LoVo (cell line): ENCODE data around the gene KCNQ1.

Source experiments
- DNase-seq: peaks from one replicate; pipeline ENCODE4 v3.0.0-alpha.2; 2016; ENCODE audit warnings: low spot score

The KCNQ1 gene, protein sequence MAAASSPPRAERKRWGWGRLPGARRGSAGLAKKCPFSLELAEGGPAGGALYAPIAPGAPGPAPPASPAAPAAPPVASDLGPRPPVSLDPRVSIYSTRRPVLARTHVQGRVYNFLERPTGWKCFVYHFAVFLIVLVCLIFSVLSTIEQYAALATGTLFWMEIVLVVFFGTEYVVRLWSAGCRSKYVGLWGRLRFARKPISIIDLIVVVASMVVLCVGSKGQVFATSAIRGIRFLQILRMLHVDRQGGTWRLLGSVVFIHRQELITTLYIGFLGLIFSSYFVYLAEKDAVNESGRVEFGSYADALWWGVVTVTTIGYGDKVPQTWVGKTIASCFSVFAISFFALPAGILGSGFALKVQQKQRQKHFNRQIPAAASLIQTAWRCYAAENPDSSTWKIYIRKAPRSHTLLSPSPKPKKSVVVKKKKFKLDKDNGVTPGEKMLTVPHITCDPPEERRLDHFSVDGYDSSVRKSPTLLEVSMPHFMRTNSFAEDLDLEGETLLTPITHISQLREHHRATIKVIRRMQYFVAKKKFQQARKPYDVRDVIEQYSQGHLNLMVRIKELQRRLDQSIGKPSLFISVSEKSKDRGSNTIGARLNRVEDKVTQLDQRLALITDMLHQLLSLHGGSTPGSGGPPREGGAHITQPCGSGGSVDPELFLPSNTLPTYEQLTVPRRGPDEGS

GRCh38 chr11:2444821-2445745 is at the start of gene KCNQ1:
Gene KCNQ1 (plus strand): TSS chr11:2445008. CDS start chr11:2445099, 91 bp downstream.
- DNase-seq: peak; percentile 77

DNA sequence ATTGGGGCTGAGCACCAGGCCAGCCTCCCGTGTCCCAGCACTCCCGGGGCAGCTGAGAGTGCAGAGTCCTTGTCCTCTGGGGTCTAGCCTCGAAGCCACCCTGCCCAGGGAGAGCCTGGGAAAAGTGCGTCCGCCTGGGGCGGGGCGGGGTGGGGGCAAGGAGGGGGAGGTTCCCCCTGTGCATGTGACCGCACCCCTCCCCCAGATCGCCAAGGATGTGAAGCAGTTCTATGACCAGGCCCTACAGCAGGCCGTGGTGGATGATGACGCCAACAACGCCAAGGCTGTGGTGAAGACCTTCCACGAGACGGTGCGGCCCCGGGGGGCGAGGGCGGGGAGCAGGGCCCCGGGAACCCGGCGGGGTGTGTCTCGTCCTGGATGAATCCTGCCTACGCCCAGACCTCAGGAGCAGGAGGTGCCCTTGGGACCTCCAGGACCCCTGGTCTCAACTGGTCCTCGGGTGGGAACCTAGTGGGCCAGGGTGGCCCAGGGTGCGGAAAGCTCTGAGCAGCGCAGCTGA is 49.5 kb upstream of the KCNQ1 start:
- DNase-seq: no peak

DNA sequence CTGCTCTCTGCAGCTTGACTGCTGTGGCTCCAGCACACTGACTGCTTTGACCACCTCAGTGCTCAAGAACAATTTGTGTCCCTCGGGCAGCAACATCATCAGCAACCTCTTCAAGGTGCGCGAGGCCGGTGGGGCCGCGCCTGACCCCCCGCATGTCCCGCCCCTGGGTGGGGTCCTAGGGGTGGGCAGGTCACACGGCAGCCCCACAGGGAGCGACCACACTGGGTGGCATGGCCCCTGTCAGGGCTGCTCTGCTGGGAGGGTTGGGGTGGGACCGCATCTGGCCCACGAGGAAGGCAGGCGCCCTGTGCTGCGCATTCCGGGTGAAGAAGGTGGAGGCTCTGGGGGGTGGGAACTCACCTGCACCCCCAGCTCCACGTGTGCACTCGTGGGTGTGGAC is 49.0 kb upstream of the KCNQ1 start:
- no peak for DNase-seq

DNA sequence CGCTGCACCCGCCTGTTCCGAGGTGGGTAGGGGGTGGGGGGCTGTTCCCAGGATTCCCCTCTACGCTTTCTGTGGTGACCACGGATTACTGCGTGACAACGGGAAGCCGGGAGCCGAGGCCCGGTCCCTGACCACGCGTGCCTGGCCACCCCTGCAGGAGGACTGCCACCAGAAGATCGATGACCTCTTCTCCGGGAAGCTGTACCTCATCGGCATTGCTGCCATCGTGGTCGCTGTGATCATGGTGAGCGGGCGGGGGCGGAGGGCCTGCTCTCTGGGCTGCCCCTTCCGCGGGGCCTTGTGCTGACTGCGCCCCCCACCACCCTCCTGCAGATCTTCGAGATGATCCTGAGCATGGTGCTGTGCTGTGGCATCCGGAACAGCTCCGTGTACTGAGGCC is 48.3 kb upstream of the KCNQ1 start:
- DNase-seq: no peak

GRCh38 chr11:2397005-2397404 is 47.8 kb upstream of the KCNQ1 start:
- no peak for DNase-seq

DNA sequence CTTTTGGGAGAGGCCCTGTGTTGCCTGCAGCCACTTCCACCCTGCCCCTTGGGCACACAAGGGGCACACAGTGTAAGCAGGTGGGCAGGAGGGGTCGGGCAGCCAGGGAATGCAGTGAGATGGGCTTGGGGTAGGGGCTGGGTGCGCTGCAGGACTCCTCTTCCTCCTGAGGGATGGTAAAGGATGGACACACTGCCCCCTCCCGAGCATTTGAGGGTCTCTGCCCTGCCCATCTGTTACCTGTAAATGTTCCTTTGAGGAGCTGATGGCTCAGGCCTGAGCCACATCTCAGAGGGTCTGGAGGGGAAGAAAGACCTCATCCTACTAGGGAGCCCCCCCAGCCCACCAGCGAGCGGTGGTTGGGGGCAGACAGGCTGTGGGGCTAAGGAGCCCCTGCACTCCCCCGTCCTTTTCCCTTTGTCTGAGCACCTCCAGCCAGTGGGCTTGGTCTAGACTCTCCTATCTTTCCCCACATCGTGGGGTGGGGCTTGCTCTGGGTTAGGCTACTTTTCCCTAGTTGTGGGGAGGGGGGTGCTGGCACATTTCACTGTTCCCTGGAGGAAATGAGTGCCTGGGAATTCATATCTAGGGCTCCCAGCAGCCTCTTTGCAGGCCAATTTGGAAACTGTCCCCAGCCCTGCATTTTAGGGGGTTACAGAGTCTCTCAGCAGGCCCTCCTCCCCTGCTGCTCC is 46.0 kb upstream of the KCNQ1 start:
- DNase-seq: no peak

- DNase-seq: peak; percentile 25
These were observed 45.2 kb upstream of the KCNQ1 start for GRCh38 chr11:2399488-2400068.

GRCh38 chr11:2400069-2400761 is 44.6 kb upstream of the KCNQ1 start, which contains the start of gene TSSC4:
Gene TSSC4 (plus strand): TSS chr11:2400750. CDS start chr11:2402634, 1,884 bp downstream.
- DNase-seq: peak; percentile 100

- no peak for DNase-seq
These were observed 43.9 kb upstream of the KCNQ1 start for GRCh38 chr11:2400762-2401435.

- DNase-seq: no peak
These were observed 43.3 kb upstream of the KCNQ1 start for GRCh38 chr11:2401436-2401984.

DNA sequence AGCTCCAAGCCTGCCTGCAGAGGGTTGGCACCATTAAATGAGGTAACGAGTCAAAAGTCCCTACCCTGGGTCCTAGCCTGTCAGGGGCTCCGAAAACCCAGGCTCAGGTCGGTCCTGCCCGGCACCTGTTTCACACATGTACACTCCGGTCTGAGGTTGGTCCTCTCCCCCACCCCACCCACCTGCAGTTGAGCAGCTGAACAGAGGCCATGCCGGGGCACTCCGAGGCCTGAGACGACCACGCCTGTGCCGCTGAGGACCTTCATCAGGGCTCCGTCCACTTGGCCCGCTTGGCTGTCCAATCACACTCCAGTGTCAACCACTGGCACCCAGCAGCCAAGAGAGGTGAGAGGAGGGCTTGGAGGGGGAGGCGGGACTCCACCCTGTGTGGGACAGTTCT is 42.7 kb upstream of the KCNQ1 start:
- DNase-seq: no peak

- DNase-seq: no peak
These were observed 41.7 kb upstream of the KCNQ1 start for GRCh38 chr11:2402890-2403645.

DNA sequence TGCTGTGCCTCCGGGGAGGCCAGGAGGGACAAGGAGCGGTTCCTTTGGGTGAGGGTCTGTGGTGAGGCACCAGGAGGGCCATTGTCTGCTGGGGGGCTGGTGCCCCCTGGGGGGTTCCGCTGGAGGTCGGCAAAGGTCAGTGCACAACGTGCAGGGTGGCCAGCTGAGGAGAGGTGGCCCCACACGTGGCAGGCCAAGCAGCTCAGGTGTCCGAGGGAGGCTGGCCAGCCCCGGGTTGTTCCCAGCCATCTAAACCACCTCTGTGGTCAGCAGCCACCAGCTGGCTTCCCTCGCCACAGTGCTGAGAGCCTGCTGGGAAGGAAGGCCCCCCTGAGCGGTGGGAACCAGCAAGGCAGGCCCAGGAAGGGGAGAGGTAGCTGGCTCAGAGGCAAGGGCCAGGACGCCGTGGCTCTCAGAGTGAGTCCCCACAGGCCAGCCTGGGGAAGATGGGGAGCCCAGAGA is 40.0 kb upstream of the KCNQ1 start:
- no peak for DNase-seq

DNA sequence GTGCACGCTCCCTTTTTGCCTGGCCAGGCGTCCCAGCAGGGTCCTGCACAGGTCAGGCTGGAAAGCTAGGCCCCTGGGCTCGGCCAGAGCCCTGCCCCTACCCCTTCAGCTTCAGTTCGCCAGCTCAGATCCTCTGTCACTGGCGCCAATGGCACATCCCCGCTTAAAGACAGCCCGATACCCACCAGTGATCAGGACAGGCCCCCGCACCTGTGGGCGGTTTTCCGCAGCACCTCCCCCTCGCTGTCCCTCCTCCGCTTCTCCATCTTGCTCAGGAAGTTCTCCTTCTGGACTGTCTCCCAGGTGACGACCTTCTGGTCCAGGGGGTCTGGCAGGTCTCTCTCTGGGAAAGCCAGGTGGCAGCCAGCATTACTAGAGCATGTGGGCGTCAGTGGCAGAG is 38.4 kb upstream of the KCNQ1 start:
- DNase-seq: no peak

GRCh38 chr11:2406878-2407410 is 37.9 kb upstream of the KCNQ1 start:
- no peak for DNase-seq

- no peak for DNase-seq
These were observed 36.1 kb upstream of the KCNQ1 start for GRCh38 chr11:2408671-2409070.

DNA sequence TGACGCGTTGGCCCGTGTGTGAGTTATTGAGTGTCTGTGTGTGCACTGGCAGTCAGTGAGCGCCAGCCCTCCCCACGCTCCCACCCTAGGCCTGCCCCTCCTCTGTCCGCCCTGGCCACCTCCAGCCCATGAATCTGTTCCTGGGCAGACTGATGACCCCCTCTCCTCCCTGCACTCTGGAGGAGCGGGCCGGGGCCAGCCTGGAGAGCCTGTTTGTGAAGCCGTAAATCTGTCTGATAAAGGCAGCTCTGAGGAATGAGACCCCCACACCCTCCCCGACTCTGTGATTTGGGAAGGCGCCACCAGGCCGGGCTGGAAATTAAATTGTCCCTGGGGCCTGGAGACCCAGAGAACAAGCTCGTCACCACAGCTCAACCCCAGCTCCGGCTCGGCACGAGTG is 35.7 kb upstream of the KCNQ1 start:
- DNase-seq: no peak
